Skeletal muscle satellite cell (primary cell): Measurements from ENCODE around the gene MAP2K3.

Source experiments
- H3K27me3 ChIP-seq: 2 replicates; pipeline ENCODE4 v1.7.0; 2013; ENCODE audit warnings: low read length; ENCODE audit not compliant: control insufficient read depth, insufficient read depth
- H3K36me3 ChIP-seq: 2 replicates; pipeline ENCODE4 v1.7.0; 2013; ENCODE audit warnings: mild to moderate bottlenecking, control low read depth, low read length; ENCODE audit not compliant: insufficient read depth
- H3K4me1 ChIP-seq: 2 replicates; pipeline ENCODE4 v1.7.0; 2013; ENCODE audit warnings: low read length; ENCODE audit not compliant: control insufficient read depth, insufficient read depth
- H3K4me2 ChIP-seq: 2 replicates; pipeline ENCODE4 v1.7.0; 2013; ENCODE audit warnings: mild to moderate bottlenecking, low read length
- H3K4me3 ChIP-seq: 2 replicates; pipeline ENCODE4 v1.7.0; 2013; ENCODE audit warnings: low read length
- H3K9ac ChIP-seq: 2 replicates; pipeline ENCODE4 v1.7.0; 2013; ENCODE audit warnings: mild to moderate bottlenecking, low read depth, low read length, moderate library complexity
- H3K9me3 ChIP-seq: replicated peaks from 2 replicates; pipeline ENCODE4 v1.7.0; 2013; ENCODE audit warnings: mild to moderate bottlenecking, control low read depth, low read length

Gene MAP2K3

GRCh38 chr17:21295036-21295952 lies 10.8 kb downstream of the MAP2K3 start:
- Histone ChIP-seq H3K4me2 (no peak overlapping the region), H3K9me3 (no peaks in the 10 kb centered on the region), H3K9ac (no peak overlapping the region), H3K4me1 (peaks cover 18% of the 10 kb centered on the region), H3K27me3 (no peaks in the 10 kb centered on the region), H3K36me3 (peaks cover 48% of the 10 kb centered on the region), H3K4me3 (no peak overlapping the region)

GRCh38 chr17:21296097-21297025 lies 11.8 kb downstream of the MAP2K3 start:
- Histone ChIP-seq H3K4me2 (peak overlapping the region; percentile 50), H3K9ac (peak overlapping the region; percentile 46), H3K4me3 (peak overlapping the region; percentile 24), H3K36me3 (peaks cover 56% of the 10 kb centered on the region), H3K9me3 (no peaks in the 10 kb centered on the region), H3K4me1 (peaks cover 16% of the 10 kb centered on the region), H3K27me3 (no peaks in the 10 kb centered on the region)

- peak overlapping the region; percentile 50 for H3K4me2 ChIP-seq
- no peaks in the 10 kb centered on the region for H3K9me3 ChIP-seq
- H3K27me3 ChIP-seq = no peaks in the 10 kb centered on the region
- H3K36me3 ChIP-seq = peaks cover 58% of the 10 kb centered on the region
- peak overlapping the region; percentile 46 for H3K9ac ChIP-seq
- peak overlapping the region; percentile 24 for H3K4me3 ChIP-seq
- peaks cover 16% of the 10 kb centered on the region for H3K4me1 ChIP-seq
These were observed 12.6 kb downstream of the MAP2K3 start for GRCh38 chr17:21297026-21297520.

GRCh38 chr17:21297597-21297996 lies 13.1 kb downstream of the MAP2K3 start:
- Histone ChIP-seq H3K27me3 (no peaks in the 10 kb centered on the region), H3K4me2 (peak overlapping the region; percentile 50), H3K36me3 (peaks cover 60% of the 10 kb centered on the region), H3K9me3 (no peaks in the 10 kb centered on the region), H3K9ac (no peak overlapping the region), H3K4me3 (no peak overlapping the region), H3K4me1 (peaks cover 16% of the 10 kb centered on the region)

GRCh38 chr17:21298056-21298982 lies 13.8 kb downstream of the MAP2K3 start:
- Histone ChIP-seq H3K9me3 (no peaks in the 10 kb centered on the region), H3K4me1 (peaks cover 16% of the 10 kb centered on the region), H3K27me3 (no peaks in the 10 kb centered on the region), H3K4me2 (no peak overlapping the region), H3K9ac (no peak overlapping the region), H3K4me3 (no peak overlapping the region), H3K36me3 (peaks cover 60% of the 10 kb centered on the region)

GRCh38 chr17:21298983-21299519 lies 14.5 kb downstream of the MAP2K3 start:
- H3K9ac ChIP-seq = no peak overlapping the region
- H3K4me1 ChIP-seq = peaks cover 16% of the 10 kb centered on the region
- H3K9me3 ChIP-seq = no peaks in the 10 kb centered on the region
- H3K36me3 ChIP-seq = peaks cover 64% of the 10 kb centered on the region
- no peaks in the 10 kb centered on the region for H3K27me3 ChIP-seq
- no peak overlapping the region for H3K4me2 ChIP-seq
- no peak overlapping the region for H3K4me3 ChIP-seq

GRCh38 chr17:21299981-21300600 lies 15.6 kb downstream of the MAP2K3 start:
- H3K9ac ChIP-seq = no peak overlapping the region
- no peaks in the 10 kb centered on the region for H3K27me3 ChIP-seq
- peaks cover 16% of the 10 kb centered on the region for H3K4me1 ChIP-seq
- no peaks in the 10 kb centered on the region for H3K9me3 ChIP-seq
- H3K36me3 ChIP-seq = peaks cover 68% of the 10 kb centered on the region
- H3K4me3 ChIP-seq = no peak overlapping the region
- no peak overlapping the region for H3K4me2 ChIP-seq

- Histone ChIP-seq H3K4me1 (peaks cover 16% of the 10 kb centered on the region), H3K9me3 (no peaks in the 10 kb centered on the region), H3K36me3 (peaks cover 68% of the 10 kb centered on the region), H3K27me3 (no peaks in the 10 kb centered on the region), H3K9ac (no peak overlapping the region), H3K4me2 (no peak overlapping the region), H3K4me3 (no peak overlapping the region)
These were observed 16.4 kb downstream of the MAP2K3 start for GRCh38 chr17:21300601-21301571.

- H3K4me2 ChIP-seq = no peak overlapping the region
- peaks cover 7% of the 10 kb centered on the region for H3K4me1 ChIP-seq
- H3K9me3 ChIP-seq = no peaks in the 10 kb centered on the region
- no peaks in the 10 kb centered on the region for H3K27me3 ChIP-seq
- peaks cover 68% of the 10 kb centered on the region for H3K36me3 ChIP-seq
- no peak overlapping the region for H3K4me3 ChIP-seq
- H3K9ac ChIP-seq = no peak overlapping the region
These were observed 17.4 kb downstream of the MAP2K3 start for GRCh38 chr17:21301593-21302550.
